Endothelial cell of hepatic sinusoid (primary cell): ENCODE results near the gene VANGL2.

Source experiments
- in situ Hi-C: cut with HindIII; loops from 2 replicates; pipeline ENCODE4 v1.10.0; 2017; ENCODE audit warnings: low sequenced_read_pairs

VANGL2 gene

GRCh38 chr1:160404094-160404493, 3.7 kb downstream of the VANGL2 start:
- in situ Hi-C loops = no loop called here

DNA sequence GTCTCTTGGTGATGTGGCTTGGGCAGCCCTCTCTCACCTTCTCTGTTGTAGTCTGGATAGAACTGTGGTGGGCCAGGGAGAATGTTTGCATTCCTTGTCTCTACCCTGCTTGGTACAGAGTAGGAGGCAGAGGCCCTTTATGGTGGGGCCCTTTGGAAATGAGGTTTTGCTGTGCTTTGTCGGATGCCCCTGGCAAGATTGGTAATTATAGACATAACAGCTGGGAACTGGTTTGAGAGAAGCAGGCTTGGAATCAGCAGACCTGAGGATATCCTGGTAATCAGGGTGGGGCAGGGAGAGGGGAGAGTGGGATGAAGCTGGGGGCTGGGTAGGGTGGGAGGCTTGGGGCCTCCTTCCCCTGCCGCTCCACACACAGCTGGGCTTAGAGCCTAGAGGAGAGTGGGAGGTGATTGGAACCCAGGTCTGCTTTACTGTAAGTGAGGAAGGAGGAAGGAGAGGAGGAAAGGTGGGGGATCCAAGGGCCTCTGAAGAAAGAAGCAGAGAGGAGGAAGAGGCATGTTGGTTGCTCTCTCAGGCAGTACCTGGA, 5.0 kb downstream of the VANGL2 start:
- in situ Hi-C loops = no loop called here

- in situ Hi-C loops = no loop called here
Observed at GRCh38 chr1:160406131-160406968, 6.0 kb downstream of the VANGL2 start.

GRCh38 chr1:160407839-160408801, 7.8 kb downstream of the VANGL2 start:
- in situ Hi-C loops = no loop called here

DNA sequence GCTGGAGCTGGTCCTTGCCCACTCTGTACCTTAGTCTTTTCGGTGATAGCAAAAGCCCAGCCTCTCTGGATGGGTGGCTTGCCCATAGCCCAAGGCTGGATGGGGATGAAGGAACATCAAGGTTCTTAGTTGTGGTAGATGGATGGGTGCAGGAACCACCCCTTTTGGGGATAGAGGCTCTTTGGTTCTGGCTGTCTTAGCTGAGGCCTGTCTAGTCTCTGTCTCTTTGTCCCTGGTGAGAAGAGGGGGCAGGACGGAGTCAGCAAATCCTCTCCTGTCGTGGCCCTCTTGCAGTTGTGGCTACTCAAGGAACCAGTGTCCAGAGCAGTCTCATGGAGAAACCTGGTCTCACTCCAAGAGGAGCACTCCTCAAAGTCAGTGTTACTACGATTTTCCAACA, 8.5 kb downstream of the VANGL2 start:
- in situ Hi-C loops = no loop called here

DNA sequence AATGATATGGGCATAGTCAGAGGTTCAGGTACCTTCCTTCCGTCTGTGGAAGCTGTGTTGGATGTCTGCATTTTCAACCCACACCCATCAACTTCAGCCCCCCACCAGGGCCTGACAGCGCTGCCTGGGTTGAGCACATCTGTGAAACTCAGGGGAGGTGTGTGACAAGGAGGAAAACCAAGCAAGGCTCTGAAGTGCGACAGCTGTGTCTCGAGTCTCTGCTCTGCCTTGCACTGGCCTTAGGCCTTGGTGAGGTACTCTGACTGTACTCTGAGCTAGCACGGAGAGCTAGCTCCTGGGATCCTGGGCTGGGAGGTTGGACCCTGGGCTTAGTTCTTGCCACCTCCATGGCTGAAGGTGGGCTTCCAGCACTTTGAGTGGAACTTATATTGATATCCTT, 9.1 kb downstream of the VANGL2 start:
- in situ Hi-C loops = no loop called here

DNA sequence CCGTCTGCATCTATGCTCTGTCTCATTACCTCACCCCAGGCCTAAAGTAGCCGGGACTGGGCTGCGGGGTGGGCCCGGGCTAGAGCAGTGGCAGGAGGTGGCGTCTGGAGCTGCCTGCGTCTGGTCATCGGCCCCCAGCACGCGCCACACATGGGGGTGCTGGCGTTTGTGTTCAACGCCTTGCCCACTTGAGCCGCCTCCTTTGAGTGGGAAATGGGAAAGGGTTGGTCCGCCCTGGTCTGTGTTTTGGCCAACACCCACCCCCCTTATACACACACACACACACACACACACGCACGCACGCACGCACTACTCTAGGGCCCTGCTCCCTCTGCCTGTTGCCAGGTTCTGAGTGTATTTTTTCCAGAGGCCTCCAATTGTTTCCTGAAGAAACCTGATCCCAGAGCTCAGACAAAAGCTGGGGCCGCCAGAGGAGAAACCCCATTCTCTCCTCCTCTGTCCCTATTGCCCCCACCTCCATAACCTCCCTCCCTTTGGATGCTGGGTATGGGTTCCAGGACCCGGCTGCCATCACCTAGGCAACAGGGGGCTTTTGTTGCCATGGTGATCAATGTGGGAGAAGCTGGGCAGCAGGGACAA, 10.1 kb downstream of the VANGL2 start:
- in situ Hi-C loops = no loop called here

DNA sequence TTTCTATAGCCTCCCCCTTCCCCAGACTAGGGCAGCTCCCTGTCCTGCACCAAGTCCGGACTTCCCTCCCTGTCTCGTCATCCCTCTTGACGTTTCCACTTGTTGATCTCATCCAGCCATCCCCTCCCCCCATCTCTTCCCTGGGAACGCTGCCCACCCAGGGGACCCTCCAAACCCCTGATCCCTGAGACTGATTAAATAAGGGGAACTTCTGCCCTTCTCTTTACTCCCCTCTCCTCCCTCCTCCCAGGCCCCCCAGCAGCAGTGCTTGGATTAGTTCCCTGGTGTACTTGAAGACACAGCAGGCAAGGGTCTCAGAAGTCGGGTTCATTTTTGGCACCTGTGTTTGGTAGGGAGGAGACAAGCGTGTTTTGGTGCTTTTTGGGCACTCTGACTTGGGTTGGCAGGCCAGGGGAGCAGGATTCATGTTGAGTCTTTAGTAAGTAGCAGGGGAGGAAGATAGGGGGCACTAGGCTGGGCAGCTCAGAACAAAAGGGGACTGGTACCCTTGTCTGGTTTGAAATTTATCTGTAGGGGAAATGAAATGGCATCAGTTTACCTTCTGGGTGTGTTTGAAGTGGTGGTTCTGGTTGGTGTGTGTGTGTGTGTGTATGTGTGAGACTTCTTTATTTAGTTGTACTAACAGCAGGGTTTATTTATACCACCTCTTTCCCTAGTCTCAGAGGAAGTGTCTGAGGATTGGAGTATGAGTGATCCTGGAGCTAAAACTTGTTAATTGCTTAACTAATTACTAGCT, 11.1 kb downstream of the VANGL2 start:
- in situ Hi-C loops = no loop called here

- in situ Hi-C loops = no loop called here
Observed at GRCh38 chr1:160412028-160412362, 11.6 kb downstream of the VANGL2 start.

- in situ Hi-C loops = no loop called here
Observed at GRCh38 chr1:160413716-160414115, 13.4 kb downstream of the VANGL2 start.

- in situ Hi-C loops = no loop called here
Observed at GRCh38 chr1:160414881-160415280, 14.5 kb downstream of the VANGL2 start.

DNA sequence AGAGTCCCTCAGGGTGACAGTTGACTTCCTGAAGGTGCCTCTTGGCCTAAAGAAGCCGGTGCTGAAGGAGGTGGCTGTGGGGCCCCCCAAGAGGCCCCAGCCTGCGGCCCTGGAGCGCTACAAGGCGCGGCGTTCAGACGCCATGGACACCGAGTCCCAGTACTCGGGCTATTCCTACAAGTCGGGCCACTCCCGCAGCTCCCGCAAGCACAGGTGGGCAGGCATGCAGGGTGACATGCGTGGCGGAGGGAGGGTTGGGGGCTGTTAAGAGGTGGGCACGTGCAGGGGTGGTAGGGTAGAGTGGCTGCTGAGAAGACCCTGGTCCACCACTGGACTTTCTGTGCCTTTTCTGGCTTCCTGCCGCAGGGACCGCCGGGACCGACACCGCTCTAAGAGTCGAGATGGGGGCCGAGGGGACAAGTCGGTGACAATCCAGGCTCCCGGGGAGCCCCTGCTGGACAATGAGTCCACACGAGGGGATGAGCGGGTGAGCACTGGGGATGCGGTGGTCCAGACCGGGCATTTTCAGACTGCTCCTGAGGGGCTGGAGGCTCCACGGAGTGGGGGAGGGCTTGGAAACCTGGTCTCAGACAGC, 15.4 kb downstream of the VANGL2 start:
- in situ Hi-C loops = no loop called here

- in situ Hi-C loops = no loop called here
Observed at GRCh38 chr1:160416369-160416768, 16.0 kb downstream of the VANGL2 start.

DNA sequence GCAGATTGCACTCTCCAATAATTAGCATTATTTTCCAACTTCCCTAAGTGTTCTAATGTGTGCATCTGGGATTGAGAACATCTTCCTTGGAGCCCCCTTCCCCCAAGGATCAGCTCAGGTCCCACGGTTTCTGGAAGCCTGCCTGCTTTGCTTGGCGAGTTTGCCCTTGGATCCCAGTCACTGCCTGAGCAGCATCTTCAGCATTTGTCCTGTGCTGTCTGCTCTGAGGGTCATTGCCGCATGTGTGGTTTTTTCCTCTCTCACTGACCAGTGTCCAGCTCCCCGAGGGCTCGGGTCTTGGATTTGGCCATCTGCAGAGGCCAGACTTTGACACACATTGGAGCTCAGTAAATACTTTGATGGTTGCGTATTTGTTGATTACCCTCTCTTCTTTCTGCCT, 18.1 kb downstream of the VANGL2 start:
- in situ Hi-C loops = no loop called here

DNA sequence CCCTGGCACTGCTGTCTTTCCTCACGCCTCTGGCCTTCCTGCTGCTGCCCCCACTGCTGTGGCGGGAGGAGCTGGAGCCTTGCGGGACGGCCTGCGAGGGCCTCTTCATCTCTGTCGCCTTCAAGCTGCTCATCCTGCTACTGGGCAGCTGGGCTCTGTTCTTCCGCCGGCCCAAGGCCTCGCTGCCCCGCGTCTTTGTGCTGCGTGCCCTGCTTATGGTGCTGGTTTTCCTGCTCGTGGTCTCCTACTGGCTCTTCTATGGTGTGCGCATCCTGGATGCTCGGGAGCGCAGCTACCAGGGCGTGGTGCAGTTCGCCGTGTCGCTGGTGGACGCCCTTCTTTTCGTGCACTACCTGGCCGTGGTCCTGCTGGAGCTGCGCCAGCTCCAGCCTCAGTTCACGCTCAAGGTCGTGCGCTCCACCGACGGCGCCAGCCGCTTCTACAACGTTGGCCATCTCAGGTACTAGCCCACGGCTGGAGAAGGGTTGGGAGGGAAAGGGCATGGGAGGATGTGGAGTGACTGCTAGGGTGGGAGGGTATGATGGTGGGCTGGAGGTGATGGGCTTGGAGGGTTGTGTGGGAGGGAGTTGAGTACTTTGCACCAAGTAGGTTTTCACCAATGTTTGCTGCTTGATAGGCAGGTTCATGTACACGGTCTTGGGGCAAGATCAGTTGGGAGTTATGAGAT, 18.9 kb downstream of the VANGL2 start:
- in situ Hi-C loops = no loop called here

GRCh38 chr1:160419838-160420169, 19.4 kb downstream of the VANGL2 start:
- in situ Hi-C loops = no loop called here

- in situ Hi-C loops = no loop called here
Observed at GRCh38 chr1:160420881-160421842, 20.8 kb downstream of the VANGL2 start.

DNA sequence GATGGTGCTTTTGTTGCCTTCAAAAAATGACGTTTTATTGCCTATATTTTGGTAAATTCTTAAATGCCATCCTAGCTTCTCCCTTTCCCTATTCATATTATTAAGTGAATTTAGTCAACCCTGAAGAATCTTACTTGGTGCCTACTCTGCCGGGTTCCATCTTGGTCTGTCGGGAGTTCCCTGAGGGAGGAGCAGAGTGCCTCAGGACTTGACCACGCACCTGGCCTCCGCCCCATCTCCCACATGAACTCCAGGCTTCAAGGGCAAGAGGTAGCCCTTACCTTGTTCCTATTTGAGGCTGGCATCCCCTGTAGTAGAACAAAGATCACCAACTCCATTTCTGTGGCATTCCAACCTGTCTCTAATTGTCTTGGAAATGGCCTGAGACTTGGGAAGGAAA, 21.5 kb downstream of the VANGL2 start:
- in situ Hi-C loops = no loop called here

DNA sequence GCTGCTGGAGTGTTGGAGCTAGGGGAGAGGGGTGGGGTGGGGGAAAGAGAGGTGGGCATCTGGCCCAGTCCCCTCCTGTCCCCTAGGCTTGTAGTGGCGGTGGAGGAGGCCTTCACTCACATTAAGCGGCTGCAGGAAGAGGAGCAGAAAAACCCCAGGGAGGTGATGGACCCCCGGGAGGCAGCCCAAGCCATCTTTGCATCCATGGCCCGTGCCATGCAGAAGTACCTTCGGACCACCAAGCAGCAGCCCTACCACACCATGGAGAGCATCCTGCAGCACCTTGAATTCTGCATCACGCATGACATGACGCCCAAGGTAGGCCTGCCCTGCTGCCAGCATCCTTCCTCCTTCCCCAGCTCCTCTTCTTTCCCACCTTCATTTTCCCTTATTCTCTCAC, 23.6 kb downstream of the VANGL2 start:
- in situ Hi-C loops = no loop called here
